ENCODE measurements around the gene RSPO3.

- TF ChIP-seq CTCF (conservative IDR thresholded peaks at IDR 0.05 in 1 of 2, IDR thresholded peaks at IDR 0.05 in 1 of 2; ENCODE audit: low read depth in 1 of 2, low read length in 2 of 2): no peak
- TF ChIP-seq EZH2 (IDR thresholded peaks at IDR 0.05; ENCODE audit: low read length, missing control alignments): no peak
Observed at GRCh38 chr6:127102859-127103258, 15.6 kb upstream of the RSPO3 start.
